Stimulated activated CD4-positive, alpha-beta T cell treated with anti-CD3 and anti-CD28 coated beads, TNF-alpha, amount 100 ng/mL, for 4 hours (primary cell): ENCODE data around the gene PVALEF.
A peak's percentile ranks its signal among the peaks of the same experiment; 100 is the strongest.

Source experiments
- DNase-seq, 3 experiments: peaks; one replicate each; pipeline ENCODE4 v3.0.0-alpha.2; 2020; ENCODE audit warnings: low read depth in 3 of 3

PVALEF gene

GRCh38 chr17:81128774-81129173 is 36.5 kb upstream of the PVALEF start:
- DNase-seq: no peak

GRCh38 chr17:81129289-81129688 is 36.0 kb upstream of the PVALEF start:
- no peak for DNase-seq

- DNase-seq: no peak
Measured at GRCh38 chr17:81129711-81130367, 35.5 kb upstream of the PVALEF start.

GRCh38 chr17:81130385-81131361 is 34.6 kb upstream of the PVALEF start:
- DNase-seq: no peak

- DNase-seq: no peak
Measured at GRCh38 chr17:81131486-81132196, 33.7 kb upstream of the PVALEF start.

- DNase-seq: no peak
Measured at GRCh38 chr17:81132197-81132540, 33.1 kb upstream of the PVALEF start.

DNA sequence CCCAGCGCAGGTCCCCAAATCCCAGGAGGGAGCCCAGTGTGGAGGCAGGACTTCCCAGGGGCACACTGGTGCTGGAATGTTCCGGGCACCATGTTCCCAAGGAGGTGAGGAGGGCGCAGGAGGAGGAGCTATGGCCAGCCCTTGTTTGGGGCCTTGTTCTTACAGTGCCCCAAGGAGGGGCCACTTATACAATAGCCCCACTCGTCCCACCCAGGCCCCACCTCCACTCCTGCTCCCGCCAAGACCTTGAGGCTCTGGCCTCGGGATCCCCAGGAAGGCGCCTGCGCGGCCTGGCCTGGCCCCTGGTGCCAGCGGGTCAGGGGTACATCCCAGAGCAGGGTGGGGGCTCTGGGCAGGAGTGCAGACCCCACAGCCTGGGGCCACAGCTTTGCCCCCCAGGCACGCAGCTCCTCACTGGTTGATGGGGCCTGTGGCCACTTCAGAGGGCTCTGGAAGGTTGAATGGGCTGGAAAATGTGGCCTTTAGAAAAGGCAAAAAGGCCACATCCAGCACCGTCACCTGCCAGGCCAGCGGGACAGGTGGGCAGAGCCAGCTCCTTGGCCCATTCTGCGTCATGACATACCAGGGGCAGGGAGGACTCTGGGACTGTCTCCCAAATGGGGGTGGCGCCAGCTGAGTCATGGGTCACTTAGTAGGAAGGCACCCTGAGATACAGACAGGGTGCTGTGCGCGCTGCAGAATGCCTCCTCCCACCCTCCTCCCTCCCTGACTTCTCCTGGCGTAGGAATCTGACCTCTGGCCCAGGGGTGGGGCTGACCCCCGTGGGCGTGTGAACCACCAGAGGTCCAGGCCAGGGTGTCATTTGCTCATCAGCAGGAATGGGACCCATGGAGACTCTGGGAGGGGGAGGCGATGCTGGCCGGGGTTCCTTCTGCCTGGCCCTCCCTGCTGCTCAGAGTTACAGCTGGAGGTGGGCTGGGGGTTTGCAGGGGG is 32.3 kb upstream of the PVALEF start:
- DNase-seq: no peak

DNA sequence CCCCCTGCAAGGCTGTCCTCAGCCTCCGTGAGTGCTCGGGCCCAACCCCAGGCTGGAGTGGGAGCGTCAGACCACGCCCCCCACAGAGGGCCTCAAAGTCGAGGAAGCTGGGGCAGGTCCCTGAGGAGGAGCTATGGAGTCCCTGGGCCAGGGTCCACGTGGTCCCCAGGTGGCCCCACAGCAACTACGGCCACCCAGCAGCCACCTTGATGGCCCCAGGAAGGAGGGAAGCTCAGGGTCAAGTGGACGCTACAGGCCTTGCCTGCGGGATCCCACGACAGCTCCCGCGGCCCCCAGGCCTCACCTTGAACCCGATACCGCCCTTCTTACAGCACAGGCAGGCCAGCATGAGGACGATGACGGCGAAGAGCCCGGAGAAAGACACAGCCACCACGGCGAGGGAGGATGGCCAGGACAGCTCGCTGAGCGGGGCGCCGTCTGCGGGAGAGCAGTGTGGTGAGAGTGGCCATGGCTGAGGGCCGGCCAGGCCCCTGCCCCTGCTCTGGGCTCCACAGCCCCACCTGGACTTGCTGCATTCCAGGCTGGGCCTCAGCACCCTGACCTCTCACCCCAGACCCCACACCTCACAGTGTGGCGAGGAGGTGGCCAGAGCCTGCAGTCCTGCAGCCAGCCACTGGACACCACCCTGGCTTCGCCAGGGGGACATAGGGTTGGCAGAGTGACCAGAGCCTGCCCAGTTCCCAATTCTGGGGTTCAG is 31.1 kb upstream of the PVALEF start:
- DNase-seq: no peak

GRCh38 chr17:81135505-81136278 is 29.6 kb upstream of the PVALEF start:
- DNase-seq: no peak

- DNase-seq: no peak
Measured at GRCh38 chr17:81136366-81136765, 28.9 kb upstream of the PVALEF start.

GRCh38 chr17:81137248-81137647 is 28.1 kb upstream of the PVALEF start:
- no peak for DNase-seq

- no peak for DNase-seq
Measured at GRCh38 chr17:81138083-81138482, 27.2 kb upstream of the PVALEF start.

DNA sequence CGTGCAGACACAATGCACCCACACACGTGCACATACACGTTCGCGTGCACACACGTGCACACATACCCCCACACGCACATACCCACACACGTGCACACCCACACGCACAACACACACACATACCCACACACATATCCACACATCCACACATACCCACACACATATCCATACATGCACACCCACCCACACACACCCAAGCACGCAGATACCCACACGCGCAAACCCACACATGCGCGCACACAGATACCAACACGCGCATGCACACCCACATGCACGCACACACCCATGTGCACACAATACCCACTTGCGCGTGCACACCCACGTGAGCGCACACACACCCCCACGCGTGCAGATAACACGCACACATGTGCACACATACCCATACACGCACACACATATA is 26.8 kb upstream of the PVALEF start:
- no peak for DNase-seq

GRCh38 chr17:81139428-81139827 is 25.9 kb upstream of the PVALEF start:
- DNase-seq: no peak

GRCh38 chr17:81140018-81140417 is 25.3 kb upstream of the PVALEF start:
- no peak for DNase-seq

DNA sequence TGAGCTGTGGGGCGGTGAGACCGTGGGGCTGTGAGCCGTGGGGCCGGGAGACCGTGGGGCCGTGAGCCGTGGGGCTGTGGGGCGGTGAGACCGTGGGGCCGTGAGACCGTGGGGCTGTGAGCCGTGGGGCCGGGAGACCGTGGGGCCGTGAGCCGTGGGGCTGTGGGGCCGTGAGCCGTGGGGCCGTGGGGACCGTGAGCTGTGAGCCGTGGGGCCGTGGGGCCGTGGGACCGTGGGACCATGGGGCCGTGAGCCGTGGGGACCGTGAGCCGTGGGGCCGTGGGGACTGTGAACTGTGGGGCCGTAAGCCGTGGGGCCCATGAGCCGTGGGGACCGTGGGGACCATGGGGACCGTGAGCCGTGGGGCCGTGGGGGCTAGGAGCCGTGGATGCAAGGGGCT is 24.6 kb upstream of the PVALEF start:
- DNase-seq: no peak

- peak; percentile 29 to 49 (median 32) for DNase-seq
Measured at GRCh38 chr17:81142301-81143199, 22.8 kb upstream of the PVALEF start.

- no peak for DNase-seq
Measured at GRCh38 chr17:81143200-81143527, 22.1 kb upstream of the PVALEF start.
